Liver (tissue), 9 donors: ENCODE results near the gene DERL3. TPM values are rescaled to one million over a fixed set of nuclear protein-coding genes. Genes with fewer than 3 reads are reported as not detected.

ENCODE experiments used
- DNase-seq: peaks from one replicate; pipeline ENCODE4 v3.0.0-alpha.2; 2017; ENCODE audit warnings: low spot score
- H3K27ac ChIP-seq, 2 donors: one replicate each; pipeline ENCODE4 v1.7.0; 2013; ENCODE audit warnings: inconsistent platforms in 2 of 2, low read length in 2 of 2, control low read depth in 1 of 2, low read depth in 1 of 2, mild to moderate bottlenecking in 1 of 2
- H3K27me3 ChIP-seq, 4 donors: one replicate each; pipeline versions ENCODE4 v1.6.1 to v1.7.0; 2013; ENCODE audit warnings: low read length in 3 of 4, inconsistent platforms in 1 of 4, mild to moderate bottlenecking in 1 of 4, moderate library complexity in 1 of 4; ENCODE audit not compliant: control insufficient read depth in 4 of 4, insufficient read depth in 4 of 4
- H3K36me3 ChIP-seq, 4 donors: one replicate each; pipeline versions ENCODE4 v1.6.1 to v1.7.0; 2013; ENCODE audit warnings: low read length in 3 of 4, mild to moderate bottlenecking in 3 of 4, low read depth in 1 of 4, moderate library complexity in 1 of 4; ENCODE audit not compliant: control insufficient read depth in 4 of 4, insufficient read depth in 3 of 4
- H3K4me1 ChIP-seq, 4 donors: one replicate each; pipeline versions ENCODE4 v1.6.1 to v1.7.0; 2013; ENCODE audit warnings: low read length in 3 of 4, mild to moderate bottlenecking in 3 of 4, moderate library complexity in 1 of 4; ENCODE audit not compliant: control insufficient read depth in 4 of 4, insufficient read depth in 4 of 4
- H3K4me3 ChIP-seq, 3 donors: one replicate each; pipeline versions ENCODE4 v1.6.1 to v1.7.0; 2013; ENCODE audit warnings: low read length in 3 of 3, control low read depth in 1 of 3, low read depth in 1 of 3, mild to moderate bottlenecking in 1 of 3
- H3K9ac ChIP-seq, 2 donors: one replicate each; pipeline ENCODE4 v1.7.0; 2013; ENCODE audit warnings: low read length in 2 of 2, mild to moderate bottlenecking in 2 of 2, moderate library complexity in 2 of 2, control low read depth in 1 of 2, low read depth in 1 of 2
- H3K9me3 ChIP-seq, 4 donors: one replicate each; pipeline versions ENCODE4 v1.6.1 to v1.7.0; 2013; ENCODE audit warnings: low read length in 3 of 4; ENCODE audit not compliant: control insufficient read depth in 4 of 4
- ATF3 ChIP-seq: IDR thresholded peaks from 2 replicates; pipeline ENCODE4 v1.6.1; 2016; ENCODE audit warnings: antibody characterized with exemption
- CTCF ChIP-seq: fragments of 150-350 bp; IDR thresholded peaks from 2 replicates; pipeline ENCODE4 v1.5.1; 2017; ENCODE audit warnings: improper control_type of control experiment, low read depth, low read length; ENCODE audit not compliant: missing input control
- EGR1 ChIP-seq, 2 donors: IDR thresholded peaks; 2 replicates each; pipeline ENCODE4 v1.6.1; 2016 to 2018; ENCODE audit warnings: antibody characterized with exemption in 2 of 2, low read depth in 2 of 2
- FOXA1 ChIP-seq: IDR thresholded peaks from 2 replicates; pipeline ENCODE4 v1.6.1; 2016; ENCODE audit warnings: antibody characterized with exemption
- FOXA2 ChIP-seq: IDR thresholded peaks from 2 replicates; pipeline ENCODE4 v1.6.1; 2016; ENCODE audit warnings: antibody characterized with exemption
- GABPA ChIP-seq, 2 donors: IDR thresholded peaks in 1 of 2; conservative IDR thresholded peaks in 1 of 2; 2 replicates each; pipeline ENCODE4 v1.6.1; 2016; ENCODE audit warnings: antibody characterized with exemption in 2 of 2, mild to moderate bottlenecking in 1 of 2, moderate library complexity in 1 of 2
- HNF4A ChIP-seq, 2 donors: conservative IDR thresholded peaks; 2 replicates each; pipeline ENCODE4 v1.6.1; 2016; ENCODE audit warnings: antibody characterized with exemption in 2 of 2, mild to moderate bottlenecking in 2 of 2
- HNF4G ChIP-seq: IDR thresholded peaks from 2 replicates; pipeline ENCODE4 v1.6.1; 2016; ENCODE audit warnings: antibody characterized with exemption
- JUND ChIP-seq, 2 donors: IDR thresholded peaks; 2 replicates each; pipeline ENCODE4 v1.6.1; 2016; ENCODE audit warnings: antibody characterized with exemption in 2 of 2
- NR2F2 ChIP-seq: IDR thresholded peaks from 2 replicates; pipeline ENCODE4 v1.6.1; 2016; ENCODE audit warnings: antibody characterized with exemption
- RAD21 ChIP-seq, 2 donors: IDR thresholded peaks; 2 replicates each; pipeline ENCODE4 v1.6.1; 2016; ENCODE audit warnings: antibody characterized with exemption in 2 of 2, mild to moderate bottlenecking in 2 of 2
- REST ChIP-seq: IDR thresholded peaks from 2 replicates; pipeline ENCODE4 v1.6.1; 2016; ENCODE audit warnings: antibody characterized with exemption, mild to moderate bottlenecking
- RXRA ChIP-seq, 2 donors: IDR thresholded peaks; 2 replicates each; pipeline ENCODE4 v1.6.1; 2017 to 2018; ENCODE audit warnings: antibody characterized with exemption in 2 of 2, mild to moderate bottlenecking in 1 of 2
- SP1 ChIP-seq: IDR thresholded peaks from 2 replicates; pipeline ENCODE4 v1.6.1; 2018; ENCODE audit warnings: antibody characterized with exemption, mild to moderate bottlenecking
- TAF1 ChIP-seq: conservative IDR thresholded peaks from 2 replicates; pipeline ENCODE4 v1.6.1; 2016; ENCODE audit warnings: antibody characterized with exemption, mild to moderate bottlenecking
- YY1 ChIP-seq: IDR thresholded peaks from 2 replicates; pipeline ENCODE4 v1.6.1; 2016; ENCODE audit warnings: antibody characterized with exemption, mild to moderate bottlenecking
- ZBTB33 ChIP-seq: IDR thresholded peaks from 2 replicates; pipeline ENCODE4 v1.6.1; 2016; ENCODE audit warnings: antibody characterized with exemption
- WGBS: extraction: QIAGEN DNeasy Blood & Tissue Kit; methylation state at CpG from one replicate; pipeline ENCODE4 v1.1.7; 2013; 5-methylcytosine and 5-hydroxymethylcytosine counted together
- polyA plus RNA-seq, 2 donors: library from polyadenylated mRNA; stranded (reverse) in 1 of 2; unstranded in 1 of 2; fragments of 200-250 nt in 1 of 2; fragments of >200 nt in 1 of 2; fragmentation: Nextera tagmentation in 1 of 2; extraction: Ambion mirVana in 1 of 2; gene quantifications; one replicate each; pipeline versions ENCODE4 v1.2.1 to v1.2.3, GENCODE V29; 2013 to 2015
- total RNA-seq, 2 donors: library from RNA; depleted of rRNA; stranded (reverse); fragments of >200 nt; gene quantifications; one replicate each; pipeline ENCODE4 v1.2.3, GENCODE V29; 2014
- donor health status: healthy.
- donor health status: healthy.
- donor health status: healthy.
- donor health status: healthy.
- donor health status: healthy.

DERL3 gene
- total and polyA plus RNA-seq, 4 donors: 1.0 to 9.3 (median 3.9) TPM

- TF ChIP-seq ATF3: no peak
Observed at GRCh38 chr22:23823331-23823791, 15.4 kb downstream of the DERL3 start (continued).

- no peaks in the 10 kb centered on the region for H3K4me1 ChIP-seq
- no peak for DNase-seq
- H3K27ac ChIP-seq: no peak overlapping the region
- H3K9me3 ChIP-seq: no peaks in the 10 kb centered on the region
- 90% methylated on average over 6 of the region's 6 CpGs for WGBS
- no peaks in the 10 kb centered on the region for H3K27me3 ChIP-seq
- H3K4me3 ChIP-seq: no peak overlapping the region
- TF ChIP-seq HNF4A (conservative IDR thresholded peaks at IDR 0.05) (no peak), ZBTB33 (no peak), ATF3 (no peak), GABPA (IDR thresholded peaks at IDR 0.05 in 1 of 2, conservative IDR thresholded peaks at IDR 0.05 in 1 of 2) (no peak), JUND (IDR thresholded peaks at IDR 0.05) (no peak), REST (no peak), TAF1 (no peak), FOXA1 (no peak), NR2F2 (no peak), RAD21 (IDR thresholded peaks at IDR 0.05) (no peak), HNF4G (no peak), SP1 (no peak), RXRA (IDR thresholded peaks at IDR 0.05) (no peak), EGR1 (IDR thresholded peaks at IDR 0.05; ENCODE audit: low read depth in 2 of 2) (no peak), FOXA2 (no peak), YY1 (no peak), CTCF (no peak)
- no peak overlapping the region for H3K9ac ChIP-seq
- H3K36me3 ChIP-seq: peaks cover 13 to 70% (median 38%) of the 10 kb centered on the region in 4 donors
Observed at GRCh38 chr22:23822101-23822671, 16.6 kb downstream of the DERL3 start.
